ENCODE data around the gene RNF224.
A peak's percentile ranks its signal among the peaks of the same experiment; 100 is the strongest.

RNF224 gene

GRCh38 chr9:137201205-137201868 lies 26.0 kb upstream of the RNF224 start:
- in situ Hi-C loops (cut with MboI; ENCODE audit: low pct_unique_long_range_greater_than_20kb, low sequenced_read_pairs, unreplicated experiment): no loop called here
- no peak for DNase-seq (ENCODE audit: low spot score)
- TF ChIP-seq, protein P1, sequence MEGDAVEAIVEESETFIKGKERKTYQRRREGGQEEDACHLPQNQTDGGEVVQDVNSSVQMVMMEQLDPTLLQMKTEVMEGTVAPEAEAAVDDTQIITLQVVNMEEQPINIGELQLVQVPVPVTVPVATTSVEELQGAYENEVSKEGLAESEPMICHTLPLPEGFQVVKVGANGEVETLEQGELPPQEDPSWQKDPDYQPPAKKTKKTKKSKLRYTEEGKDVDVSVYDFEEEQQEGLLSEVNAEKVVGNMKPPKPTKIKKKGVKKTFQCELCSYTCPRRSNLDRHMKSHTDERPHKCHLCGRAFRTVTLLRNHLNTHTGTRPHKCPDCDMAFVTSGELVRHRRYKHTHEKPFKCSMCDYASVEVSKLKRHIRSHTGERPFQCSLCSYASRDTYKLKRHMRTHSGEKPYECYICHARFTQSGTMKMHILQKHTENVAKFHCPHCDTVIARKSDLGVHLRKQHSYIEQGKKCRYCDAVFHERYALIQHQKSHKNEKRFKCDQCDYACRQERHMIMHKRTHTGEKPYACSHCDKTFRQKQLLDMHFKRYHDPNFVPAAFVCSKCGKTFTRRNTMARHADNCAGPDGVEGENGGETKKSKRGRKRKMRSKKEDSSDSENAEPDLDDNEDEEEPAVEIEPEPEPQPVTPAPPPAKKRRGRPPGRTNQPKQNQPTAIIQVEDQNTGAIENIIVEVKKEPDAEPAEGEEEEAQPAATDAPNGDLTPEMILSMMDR (IDR thresholded peaks at IDR 0.05; ENCODE audit: extremely low read depth, insufficient read depth, missing control alignments): no peak

DNA sequence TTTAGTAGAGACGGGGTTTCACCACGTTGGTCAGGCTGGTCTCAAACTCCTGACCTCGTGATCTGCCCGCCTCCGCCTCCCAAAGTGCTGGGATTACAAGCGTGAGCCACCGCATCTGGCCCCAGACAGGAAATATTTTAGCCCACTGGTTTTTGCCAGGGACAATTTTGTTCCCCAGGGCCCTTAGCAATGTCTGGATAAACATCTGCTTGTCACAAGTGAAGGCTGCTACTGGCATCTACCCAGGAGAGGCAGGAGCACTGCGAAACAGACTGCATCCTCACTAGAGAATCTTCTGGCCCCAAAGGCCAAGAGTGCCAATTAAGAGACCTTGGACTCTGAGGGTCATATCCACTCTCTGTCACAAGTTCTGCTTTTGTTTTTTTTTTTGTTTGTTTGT lies 24.3 kb upstream of the RNF224 start:
- in situ Hi-C loops (cut with MboI; ENCODE audit: low pct_unique_long_range_greater_than_20kb, low sequenced_read_pairs, unreplicated experiment): no loop called here
- no peak for DNase-seq (ENCODE audit: low spot score)
- TF ChIP-seq, protein P1 (IDR thresholded peaks at IDR 0.05; ENCODE audit: extremely low read depth, insufficient read depth, missing control alignments): no peak

DNA sequence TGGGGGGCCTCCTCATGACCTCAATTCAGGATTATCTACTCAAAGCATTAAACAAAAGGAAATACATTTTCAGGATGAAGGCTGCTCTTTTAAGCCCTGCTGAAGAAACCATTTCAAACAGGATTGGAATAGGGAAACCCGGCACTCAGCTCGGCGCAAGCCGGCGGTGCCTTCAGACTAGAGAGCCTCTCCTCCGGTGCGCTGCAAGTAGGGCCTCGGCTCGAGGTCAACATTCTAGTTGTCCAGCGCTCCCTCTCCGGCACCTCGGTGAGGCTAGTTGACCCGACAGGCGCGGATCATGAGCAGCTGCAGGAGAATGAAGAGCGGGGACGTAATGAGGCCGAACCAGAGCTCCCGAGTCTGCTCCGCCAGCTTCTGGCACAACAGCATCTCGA lies 22.6 kb upstream of the RNF224 start:
- TF ChIP-seq, protein P1 (IDR thresholded peaks at IDR 0.05; ENCODE audit: extremely low read depth, insufficient read depth, missing control alignments): no peak
- in situ Hi-C loops (cut with MboI; ENCODE audit: low pct_unique_long_range_greater_than_20kb, low sequenced_read_pairs, unreplicated experiment): no loop called here
- DNase-seq (ENCODE audit: low spot score): no peak

DNA sequence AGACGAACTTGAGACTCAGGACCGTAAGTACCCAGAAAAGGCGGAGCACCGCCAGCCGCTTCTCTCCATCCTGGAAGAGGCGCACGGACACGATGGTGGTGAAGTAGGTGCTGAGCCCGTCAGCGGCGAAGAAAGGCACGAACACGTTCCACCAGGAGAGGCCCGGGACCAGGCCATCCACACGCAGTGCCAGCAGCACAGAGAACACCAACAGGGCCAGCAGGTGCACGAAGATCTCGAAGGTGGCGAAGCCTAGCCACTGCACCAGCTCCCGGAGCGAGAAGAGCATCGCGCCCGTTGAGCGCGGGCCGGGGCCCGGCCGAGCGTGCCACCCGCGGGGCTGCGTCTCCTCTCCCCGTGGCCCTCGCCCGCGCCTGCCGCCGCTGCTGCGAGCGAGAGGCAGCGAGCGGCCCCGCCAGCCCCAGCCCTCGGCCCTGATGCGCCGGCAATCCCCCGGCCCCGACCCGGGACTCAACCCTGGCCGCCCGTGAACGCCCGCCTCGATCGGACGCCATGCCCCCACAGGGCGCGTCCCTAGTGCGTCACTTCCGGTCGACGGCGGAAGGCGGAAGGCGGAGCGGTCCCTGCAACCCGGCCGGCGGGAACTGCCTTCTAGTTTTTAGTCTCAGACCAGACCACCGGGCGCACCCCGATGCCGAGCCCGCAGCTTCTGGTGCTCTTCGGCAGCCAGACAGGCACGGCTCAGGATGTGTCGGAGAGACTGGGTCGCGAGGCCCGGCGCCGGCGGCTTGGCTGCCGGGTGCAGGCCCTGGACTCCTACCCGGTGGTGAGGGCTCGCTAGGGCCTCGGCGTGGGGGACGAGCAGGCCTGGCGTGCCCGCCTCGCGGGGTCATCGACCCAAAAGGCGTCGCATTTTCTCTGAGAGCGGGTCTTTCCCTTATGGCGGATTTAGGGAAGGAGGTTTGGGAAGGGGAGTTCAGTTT lies 21.9 kb upstream of the RNF224 start, which contains the start of the genes NDOR1 and TMEM203:
Gene NDOR1, plus strand, starts transcription at position 575 of the 944 bp plus-strand sequence. Its CDS starts 78 bp downstream, at position 653.
Gene TMEM203, minus strand, starts transcription at position 523 of the 944 bp plus-strand sequence. Its CDS starts 234 bp downstream, at position 289.
- DNase-seq (ENCODE audit: low spot score): peak; percentile 98
- in situ Hi-C loops (cut with MboI; ENCODE audit: low pct_unique_long_range_greater_than_20kb, low sequenced_read_pairs, unreplicated experiment): no loop called here
- TF ChIP-seq, protein P1 (IDR thresholded peaks at IDR 0.05; ENCODE audit: extremely low read depth, insufficient read depth, missing control alignments): no peak

DNA sequence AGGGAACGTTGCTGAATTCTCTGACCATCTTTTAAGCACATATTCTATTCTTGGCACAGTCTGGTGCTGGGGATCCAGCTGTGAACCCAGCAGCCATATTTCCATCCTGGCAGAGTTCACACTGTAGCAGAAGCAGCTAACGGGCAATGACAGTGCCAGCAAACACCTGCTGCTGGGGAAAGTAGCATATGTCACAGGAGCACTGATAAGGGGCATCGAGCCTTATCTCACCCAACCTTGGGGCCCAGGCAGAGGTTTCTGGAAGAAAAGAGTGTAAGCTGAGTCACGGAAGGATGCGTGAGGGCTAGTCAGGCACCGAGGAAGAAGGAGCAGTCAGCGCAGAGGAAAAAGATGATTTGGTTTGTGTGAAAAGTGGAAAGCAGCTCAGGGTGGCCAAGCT lies 20.7 kb upstream of the RNF224 start:
- no peak for DNase-seq (ENCODE audit: low spot score)
- in situ Hi-C loops (cut with MboI; ENCODE audit: low pct_unique_long_range_greater_than_20kb, low sequenced_read_pairs, unreplicated experiment): no loop called here
- TF ChIP-seq, protein P1 (IDR thresholded peaks at IDR 0.05; ENCODE audit: extremely low read depth, insufficient read depth, missing control alignments): no peak

- in situ Hi-C loops (cut with MboI; ENCODE audit: low pct_unique_long_range_greater_than_20kb, low sequenced_read_pairs, unreplicated experiment): no loop called here
- DNase-seq (ENCODE audit: low spot score): no peak
- TF ChIP-seq, protein P1 (IDR thresholded peaks at IDR 0.05; ENCODE audit: extremely low read depth, insufficient read depth, missing control alignments): no peak
These were observed 15.8 kb upstream of the RNF224 start for GRCh38 chr9:137211532-137211931.

Data from GM13977 (cell line).